ENCODE results near the gene TSPAN6.

- TF ChIP-seq CTCF (tag by site-specific recombination; IDR thresholded peaks at IDR 0.05) (no peak), ZBTB21 (tag by site-specific recombination; IDR thresholded peaks at IDR 0.05) (no peak), KLF16 (tag by site-specific recombination; IDR thresholded peaks at IDR 0.05) (no peak), BCL11A (tag by site-specific recombination; IDR thresholded peaks at IDR 0.05; ENCODE audit: low read depth) (no peak), ZNF530 (tag by site-specific recombination; IDR thresholded peaks at IDR 0.05; ENCODE audit: low read depth) (no peak), ZNF449 (tag by site-specific recombination; IDR thresholded peaks at IDR 0.05) (no peak), KLF1 (tag by site-specific recombination; IDR thresholded peaks at IDR 0.05) (no peak), ZBTB8A (tag by site-specific recombination; IDR thresholded peaks at IDR 0.05) (no peak), ZNF138 (tag by site-specific recombination; IDR thresholded peaks at IDR 0.05; ENCODE audit: borderline replicate concordance) (no peak), ZNF423 (tag by site-specific recombination; IDR thresholded peaks at IDR 0.05) (no peak), ZNF155 (tag by site-specific recombination; IDR thresholded peaks at IDR 0.05) (no peak), ZNF768 (tag by site-specific recombination; IDR thresholded peaks at IDR 0.05) (no peak), ZBTB1 (tag by site-specific recombination; IDR thresholded peaks at IDR 0.05) (no peak)
- TF ChIP-seq, protein P1, sequence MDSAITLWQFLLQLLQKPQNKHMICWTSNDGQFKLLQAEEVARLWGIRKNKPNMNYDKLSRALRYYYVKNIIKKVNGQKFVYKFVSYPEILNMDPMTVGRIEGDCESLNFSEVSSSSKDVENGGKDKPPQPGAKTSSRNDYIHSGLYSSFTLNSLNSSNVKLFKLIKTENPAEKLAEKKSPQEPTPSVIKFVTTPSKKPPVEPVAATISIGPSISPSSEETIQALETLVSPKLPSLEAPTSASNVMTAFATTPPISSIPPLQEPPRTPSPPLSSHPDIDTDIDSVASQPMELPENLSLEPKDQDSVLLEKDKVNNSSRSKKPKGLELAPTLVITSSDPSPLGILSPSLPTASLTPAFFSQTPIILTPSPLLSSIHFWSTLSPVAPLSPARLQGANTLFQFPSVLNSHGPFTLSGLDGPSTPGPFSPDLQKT (IDR thresholded peaks at IDR 0.05; ENCODE audit: borderline replicate concordance, low read depth, low read length) = no peak
Observed at GRCh38 chrX:100672966-100673365, 36.4 kb upstream of the TSPAN6 start.

All from HEK293 (cell line).